GM12892 (cell line): ENCODE data around the gene PARP9.
"Not testable (repeated sequence)": the region's sequence is repeated elsewhere in the genome, so short reads cannot be mapped to it uniquely, and the experiment has no call there.

Experiments used
- DNase-seq: peaks from one replicate; pipeline ENCODE4 v3.0.0; 2011; ENCODE audit not compliant: insufficient read length
- FAIRE-seq: peaks from 2 replicates; lab custom pipeline; 2011; peaks lifted over from hg19 to GRCh38; lab: Jason Lieb, UNC
- POLR2A ChIP-seq: IDR thresholded peaks from 2 replicates; pipeline ENCODE4 v1.6.1; 2011; ENCODE audit warnings: low read depth, low read length, control low read depth
- POLR2AphosphoS5 ChIP-seq: IDR thresholded peaks from 2 replicates; pipeline ENCODE4 v1.6.1; 2011; ENCODE audit warnings: low read depth, low read length, control low read depth
- TAF1 ChIP-seq: IDR thresholded peaks from 2 replicates; pipeline ENCODE4 v1.6.1; 2011; ENCODE audit warnings: low read depth, mild to moderate bottlenecking, control low read depth, low read length, borderline replicate concordance

PARP9 gene

GRCh38 chr3:122515020-122515468 lies 49.1 kb downstream of the PARP9 start:
- TF ChIP-seq POLR2A = no peak
- no peak for TF ChIP-seq TAF1
- no peak for TF ChIP-seq POLR2AphosphoS5
- FAIRE-seq = no peak
- DNase-seq = no peak

DNA sequence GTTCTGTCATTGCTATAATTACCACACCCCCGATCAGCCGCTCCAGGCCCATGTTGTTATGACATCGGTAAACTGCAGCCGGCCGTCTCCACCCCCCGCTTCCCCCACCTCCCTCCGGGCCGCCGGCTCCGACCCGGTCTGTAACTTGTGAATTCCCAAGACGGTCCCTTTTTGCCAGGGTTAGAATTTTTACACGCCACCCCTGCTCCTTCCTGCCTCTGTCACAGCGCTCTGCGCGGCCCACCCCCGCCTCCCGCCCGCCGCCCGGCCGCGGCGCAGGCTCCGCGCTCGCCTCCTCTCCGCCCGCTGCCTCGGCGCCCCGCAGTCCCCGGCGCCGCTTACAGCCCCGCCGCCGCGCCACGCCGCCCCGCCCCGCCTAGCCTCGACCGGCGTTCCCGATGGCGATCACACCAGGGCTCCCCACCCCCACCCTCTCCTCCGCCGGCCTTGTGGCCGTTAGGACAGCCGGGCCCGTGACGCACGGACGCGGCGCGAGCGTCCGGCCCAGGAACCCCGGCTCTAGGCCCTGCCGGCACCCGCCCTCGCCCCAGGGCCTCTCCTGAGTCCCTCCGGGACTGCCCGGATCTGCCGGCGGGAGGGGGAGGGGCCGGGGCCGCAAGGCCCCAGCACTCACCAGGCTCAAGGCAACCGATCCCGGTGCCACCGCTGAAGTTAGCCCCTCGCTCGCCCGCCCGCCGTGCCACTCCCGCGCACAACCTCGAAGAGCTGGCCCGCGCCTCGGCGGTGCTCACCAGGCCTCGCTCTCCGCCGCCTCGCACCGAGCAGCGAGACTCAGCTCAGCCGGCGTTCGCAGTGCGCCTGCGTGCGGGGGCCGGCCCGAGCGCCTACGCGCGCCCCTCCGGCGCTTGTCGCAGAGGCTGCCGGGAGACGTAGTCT lies 49.7 kb downstream of the PARP9 start, which contains the start of gene KPNA1:
Gene KPNA1, minus strand, starts transcription at position 817 of the 897 bp plus-strand sequence. CDS start 18,374 bp downstream, outside the sequence.
- TF ChIP-seq TAF1 (peak; percentile 77; the same call in 1 of the 2 replicates), POLR2A (peak; percentile 96), POLR2AphosphoS5 (peak; percentile 92)
- peak; percentile 98 for FAIRE-seq

DNA sequence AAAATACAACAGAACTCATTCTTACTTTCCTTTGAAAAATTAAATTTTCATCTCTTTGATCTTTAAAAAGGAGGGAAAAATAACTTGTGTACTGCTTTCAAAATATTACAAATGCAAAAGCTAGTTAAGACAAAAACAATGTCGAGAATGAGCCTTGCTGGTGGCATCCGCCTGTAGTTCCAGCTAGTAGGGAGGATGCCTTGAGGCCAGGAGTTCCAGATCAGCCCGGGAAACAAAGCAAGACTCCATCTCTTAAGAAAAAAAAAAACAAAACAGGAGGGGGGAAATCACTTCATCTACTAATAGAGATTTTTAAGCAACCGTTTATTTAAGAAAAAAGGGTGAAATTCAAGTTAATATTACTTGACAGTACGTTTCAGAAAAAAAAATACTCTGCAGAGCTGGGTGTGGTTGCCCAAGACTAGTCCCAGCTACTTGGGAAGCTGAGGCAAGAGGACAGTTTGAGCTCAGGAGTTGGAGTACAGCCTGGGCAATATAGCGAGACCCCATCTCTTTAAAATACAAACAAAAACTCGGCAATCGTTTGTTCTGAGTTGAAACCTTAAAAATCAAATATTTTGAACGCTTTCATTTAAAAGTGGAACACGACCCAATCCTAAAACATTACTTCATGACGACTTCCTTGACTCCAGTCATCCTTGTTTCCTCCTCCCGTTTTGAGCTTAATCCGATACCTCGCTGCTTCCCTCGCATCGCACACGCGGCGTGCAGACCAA lies 50.5 kb downstream of the PARP9 start:
- TF ChIP-seq POLR2A (peak; percentile 47; the same call in 1 of the 2 replicates), TAF1 (no peak)

More for the DNA sequence above, 49.7 kb downstream of the PARP9 start, which contains the start of gene KPNA1:
- DNase-seq = peak; percentile 93

GRCh38 chr3:122512284-122512683 lies 51.8 kb downstream of the PARP9 start:
- FAIRE-seq (no peak), DNase-seq (no peak)
- no peak for TF ChIP-seq POLR2A
- TF ChIP-seq POLR2AphosphoS5 = no peak
- TF ChIP-seq TAF1 = no peak

More for the DNA sequence above, 50.5 kb downstream of the PARP9 start:
- DNase-seq = no peak
- no peak for FAIRE-seq

DNA sequence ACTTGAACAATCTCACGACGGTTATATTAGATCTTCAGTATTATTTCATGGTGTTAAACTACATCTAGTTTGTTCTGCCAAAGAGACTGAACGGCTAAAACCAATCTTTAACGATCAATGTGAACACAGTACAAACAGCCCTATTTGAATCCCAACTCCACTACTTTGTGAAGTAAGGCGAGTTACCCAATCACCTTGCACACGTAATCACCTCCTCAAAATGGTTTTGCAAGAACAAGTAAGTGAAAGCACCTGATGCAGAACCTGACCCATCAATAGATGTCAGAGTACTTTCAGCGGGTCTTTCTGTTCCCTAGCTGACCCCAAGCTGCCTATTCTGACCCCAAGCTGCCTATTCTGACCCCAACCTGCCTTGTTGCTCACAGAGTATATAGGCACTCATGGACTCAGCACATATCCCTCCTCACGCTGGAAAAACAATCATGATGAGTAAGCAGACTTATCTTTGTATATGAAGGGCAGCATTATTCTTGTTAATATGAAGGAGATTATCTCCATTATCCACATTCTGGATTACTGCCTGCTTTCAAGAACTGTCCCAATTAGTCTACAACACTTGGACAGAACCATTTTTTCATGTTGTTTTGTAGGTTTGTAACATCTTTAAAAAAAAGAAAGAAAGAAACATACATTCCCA lies 53.1 kb downstream of the PARP9 start:
- TF ChIP-seq TAF1 (no peak), POLR2AphosphoS5 (no peak), POLR2A (no peak)
- FAIRE-seq = peak; percentile 67
- no peak for DNase-seq

GRCh38 chr3:122508944-122509343 lies 55.2 kb downstream of the PARP9 start:
- not testable (repeated sequence) for DNase-seq, FAIRE-seq

DNA sequence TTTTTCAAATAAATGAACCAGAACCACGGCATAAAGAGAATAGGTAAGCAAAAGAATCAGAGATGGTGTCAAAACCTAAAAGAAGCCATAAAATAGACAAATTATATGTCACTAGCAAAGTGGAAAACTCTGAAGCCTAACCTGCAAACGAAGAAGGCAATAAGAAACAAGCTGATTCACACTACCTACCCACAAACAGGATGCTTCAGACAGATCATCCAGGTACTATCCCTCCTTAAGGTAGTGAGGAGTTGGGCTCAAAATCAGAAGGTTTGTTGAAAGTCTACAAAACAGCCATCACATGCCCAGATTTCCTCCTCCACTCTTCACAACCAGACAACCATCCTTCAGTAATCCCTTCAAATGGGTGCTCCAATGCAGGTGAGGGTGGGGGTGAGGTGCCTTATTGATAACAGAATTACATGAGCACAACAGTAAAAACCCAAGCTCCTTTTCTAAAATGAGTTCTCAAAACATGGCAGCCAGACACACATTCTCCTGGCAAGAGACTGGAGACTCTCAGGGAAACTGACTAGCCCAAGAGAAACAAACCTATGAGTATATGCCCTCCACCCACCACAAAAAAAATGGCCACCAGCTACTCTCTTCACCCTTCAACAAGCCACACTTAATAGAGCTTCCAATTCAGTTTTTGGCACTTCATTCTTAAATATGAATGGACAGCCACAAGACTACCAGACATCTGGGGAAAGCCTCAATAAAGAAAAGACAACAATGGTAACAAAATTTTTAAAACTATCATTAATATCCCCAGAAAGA lies 55.8 kb downstream of the PARP9 start:
- peak; percentile 58 for FAIRE-seq
- no peak for DNase-seq
- TF ChIP-seq POLR2AphosphoS5 = no peak
- no peak for TF ChIP-seq TAF1
- TF ChIP-seq POLR2A = no peak

DNA sequence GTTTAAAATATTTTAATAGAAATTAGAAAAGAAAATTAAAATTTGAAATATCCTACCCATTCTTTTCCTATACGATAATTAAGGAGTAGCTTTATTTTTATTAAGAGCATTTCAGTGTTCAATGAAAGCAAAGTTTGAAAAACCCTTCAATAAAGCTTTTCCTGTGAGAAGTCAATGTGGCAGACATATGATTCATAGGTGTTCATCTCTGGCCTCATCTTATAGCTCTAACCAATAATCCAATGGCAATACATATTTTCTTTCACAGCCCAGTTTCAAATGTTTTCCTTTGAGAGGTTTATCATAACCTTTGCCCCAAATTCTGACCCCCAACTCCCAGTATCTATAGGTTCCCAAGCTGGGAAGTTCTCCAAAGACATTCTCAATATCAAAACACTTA lies 57.6 kb downstream of the PARP9 start:
- TF ChIP-seq TAF1 = no peak
- no peak for TF ChIP-seq POLR2A
- no peak for TF ChIP-seq POLR2AphosphoS5
- FAIRE-seq (no peak), DNase-seq (no peak)

GRCh38 chr3:122505676-122506075 lies 58.4 kb downstream of the PARP9 start:
- no peak for FAIRE-seq
- no peak for DNase-seq
- no peak for TF ChIP-seq POLR2A
- TF ChIP-seq TAF1 = no peak
- TF ChIP-seq POLR2AphosphoS5 = no peak

DNA sequence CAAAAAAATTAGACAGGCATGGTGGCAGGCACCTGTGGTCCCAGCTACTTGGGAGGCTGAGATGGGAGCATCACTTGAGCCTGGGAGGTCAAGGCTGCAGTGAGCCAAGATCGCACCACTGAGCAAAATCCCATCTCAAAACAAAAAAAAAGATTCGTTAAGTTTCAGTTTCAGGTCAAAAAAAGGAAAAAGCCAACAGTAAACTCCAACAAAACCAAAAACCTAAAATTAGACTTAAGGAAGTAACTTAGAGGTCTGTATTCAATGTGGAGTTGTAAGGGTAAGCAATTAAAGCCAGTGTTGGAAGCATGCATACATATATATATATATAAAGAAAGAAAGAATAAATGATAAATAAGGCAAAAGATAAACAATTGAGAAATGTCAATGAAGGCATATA lies 61.2 kb downstream of the PARP9 start:
- DNase-seq = no peak
- no peak for FAIRE-seq
- TF ChIP-seq TAF1 = no peak
- no peak for TF ChIP-seq POLR2A
- no peak for TF ChIP-seq POLR2AphosphoS5
